Spleen (tissue), 7 donors: ENCODE data around the gene PCDHB8.
"Not testable (repeated sequence)": the region's sequence is repeated elsewhere in the genome, so short reads cannot be mapped to it uniquely, and the experiment has no call there.

Source experiments
- POLR2A ChIP-seq, 3 donors: fragments of 450-650 bp; IDR thresholded peaks; one replicate each; pipeline ENCODE4 v1.5.1; 2017; ENCODE audit warnings: antibody characterized with exemption in 3 of 3, mild to moderate bottlenecking in 1 of 3
- POLR2AphosphoS5 ChIP-seq, 3 donors: sonication (generic); formaldehyde crosslinking; IDR thresholded peaks; one replicate each; pipeline ENCODE4 v1.5.1; 2017; ENCODE audit warnings: antibody characterized with exemption in 3 of 3
- TF ChIP-seq, protein P1 (sequence below), 11 experiments: fragments of 200-600 bp in 7 of 11; fragments of 450-650 bp in 4 of 11; sonication (generic) in 4 of 11; IDR thresholded peaks in 8 of 11; conservative IDR thresholded peaks in 3 of 11; 1 replicate in 7 of 11; 2 replicates in 4 of 11; pipeline versions ENCODE4 v1.4.0 to v1.8.0; 2016 to 2021; ENCODE audit warnings: antibody characterized with exemption in 11 of 11, inconsistent platforms in 4 of 11, mild to moderate bottlenecking in 1 of 11
- donor health status: DM: no; HTN: no; CAD: no; lungs with moderate emphysema.
- donor health status: DM: no; HTN: no; CAD: no.
- donor health status: DM: no; HTN: no; CAD: no.

DNA sequence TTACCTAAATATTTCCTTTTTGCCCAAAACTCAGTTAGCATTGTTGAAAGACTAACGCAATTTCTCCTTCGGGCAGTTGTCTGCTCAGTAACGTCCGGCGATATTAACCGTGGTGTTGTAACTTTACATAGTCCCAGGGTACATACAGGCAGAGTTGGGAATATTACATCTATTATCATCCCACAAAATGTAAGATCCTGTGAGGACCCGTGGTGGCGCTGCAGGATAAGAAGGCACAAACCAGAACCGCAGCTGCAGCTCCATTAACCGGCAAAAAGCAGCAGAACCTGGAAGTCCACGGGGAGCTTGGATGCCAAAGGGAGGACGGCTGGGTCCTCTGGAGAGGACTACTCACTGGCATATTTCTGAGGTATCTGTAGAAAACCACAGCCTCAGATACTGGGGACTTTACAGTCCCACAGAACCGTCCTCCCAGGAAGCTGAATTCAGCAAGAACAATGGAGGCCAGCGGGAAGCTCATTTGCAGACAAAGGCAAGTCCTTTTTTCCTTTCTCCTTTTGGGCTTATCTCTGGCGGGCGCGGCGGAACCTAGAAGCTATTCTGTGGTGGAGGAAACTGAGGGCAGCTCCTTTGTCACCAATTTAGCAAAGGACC is at the start of gene PCDHB8:
- TF ChIP-seq, protein P1, sequence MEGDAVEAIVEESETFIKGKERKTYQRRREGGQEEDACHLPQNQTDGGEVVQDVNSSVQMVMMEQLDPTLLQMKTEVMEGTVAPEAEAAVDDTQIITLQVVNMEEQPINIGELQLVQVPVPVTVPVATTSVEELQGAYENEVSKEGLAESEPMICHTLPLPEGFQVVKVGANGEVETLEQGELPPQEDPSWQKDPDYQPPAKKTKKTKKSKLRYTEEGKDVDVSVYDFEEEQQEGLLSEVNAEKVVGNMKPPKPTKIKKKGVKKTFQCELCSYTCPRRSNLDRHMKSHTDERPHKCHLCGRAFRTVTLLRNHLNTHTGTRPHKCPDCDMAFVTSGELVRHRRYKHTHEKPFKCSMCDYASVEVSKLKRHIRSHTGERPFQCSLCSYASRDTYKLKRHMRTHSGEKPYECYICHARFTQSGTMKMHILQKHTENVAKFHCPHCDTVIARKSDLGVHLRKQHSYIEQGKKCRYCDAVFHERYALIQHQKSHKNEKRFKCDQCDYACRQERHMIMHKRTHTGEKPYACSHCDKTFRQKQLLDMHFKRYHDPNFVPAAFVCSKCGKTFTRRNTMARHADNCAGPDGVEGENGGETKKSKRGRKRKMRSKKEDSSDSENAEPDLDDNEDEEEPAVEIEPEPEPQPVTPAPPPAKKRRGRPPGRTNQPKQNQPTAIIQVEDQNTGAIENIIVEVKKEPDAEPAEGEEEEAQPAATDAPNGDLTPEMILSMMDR (IDR thresholded peaks at IDR 0.05 in 8 of 11, conservative IDR thresholded peaks at IDR 0.05 in 3 of 11) = not testable (repeated sequence)
- not testable (repeated sequence) for TF ChIP-seq POLR2A, POLR2AphosphoS5 (IDR thresholded peaks at IDR 0.05)
